Stromal cell of bone marrow (primary cell): Measurements from ENCODE around the gene ZNF668.
"Not testable (repeated sequence)": the region's sequence is repeated elsewhere in the genome, so short reads cannot be mapped to it uniquely, and the experiment has no call there.

ENCODE experiments used
- DNase-seq: peaks from one replicate; pipeline ENCODE4 v3.0.0-alpha.2; 2012; ENCODE audit warnings: low read depth

ZNF668 gene

GRCh38 chr16:31013292-31013691, 60.7 kb downstream of the ZNF668 start:
- DNase-seq: not testable (repeated sequence)

DNA sequence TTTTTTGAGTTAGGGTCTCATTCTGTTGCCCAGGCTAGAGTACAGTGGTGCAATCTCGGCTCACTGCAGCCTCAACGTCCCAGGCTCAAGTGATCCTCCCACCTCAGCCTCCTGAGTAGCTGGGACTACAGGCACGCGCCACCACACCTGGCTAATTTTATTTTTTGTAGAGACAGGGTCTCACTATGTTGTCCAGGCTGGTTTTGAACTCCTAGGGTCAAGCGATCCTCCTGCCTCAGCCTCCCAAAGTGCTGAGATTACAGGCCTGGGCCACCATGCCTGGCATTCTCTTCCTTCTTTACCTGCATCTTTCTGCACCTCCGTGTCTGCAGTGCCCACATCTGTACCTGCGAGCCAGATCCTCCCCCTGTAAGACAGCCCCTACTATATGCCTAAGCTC, 62.2 kb downstream of the ZNF668 start:
- not testable (repeated sequence) for DNase-seq
